NCI-H187 treated with DMSO at 0.1 percent for 48 hours (cell line): ENCODE data around the gene LMX1B.
"Not testable (repeated sequence)": the region's sequence is repeated elsewhere in the genome, so short reads cannot be mapped to it uniquely, and the experiment has no call there.

Source experiments
- DNase-seq: peaks from one replicate; lab custom pipeline; 2025; lab: John Stamatoyannopoulos, UW

LMX1B gene

GRCh38 chr9:126633881-126634558, 20.3 kb downstream of the LMX1B start:
- no peak for DNase-seq

DNA sequence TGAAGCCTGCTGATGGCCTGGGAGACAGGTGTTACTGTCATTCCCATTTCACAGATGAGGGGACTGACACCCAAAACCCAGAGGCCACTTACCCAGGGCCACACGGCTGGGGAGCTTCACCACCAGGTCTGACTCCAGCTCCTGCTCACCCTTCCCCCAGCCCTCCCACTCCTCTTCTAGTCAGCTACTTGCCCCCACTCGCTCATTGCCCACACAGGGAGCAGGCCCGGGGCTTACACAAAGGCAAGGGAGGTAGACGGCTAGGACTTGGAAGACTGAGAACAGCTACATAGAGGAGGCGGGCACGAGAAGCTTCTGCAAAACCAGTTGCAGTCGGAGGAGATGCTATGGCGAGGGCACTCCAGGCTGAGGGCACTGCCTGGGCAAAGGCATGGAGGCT, 21.3 kb downstream of the LMX1B start:
- no peak for DNase-seq

DNA sequence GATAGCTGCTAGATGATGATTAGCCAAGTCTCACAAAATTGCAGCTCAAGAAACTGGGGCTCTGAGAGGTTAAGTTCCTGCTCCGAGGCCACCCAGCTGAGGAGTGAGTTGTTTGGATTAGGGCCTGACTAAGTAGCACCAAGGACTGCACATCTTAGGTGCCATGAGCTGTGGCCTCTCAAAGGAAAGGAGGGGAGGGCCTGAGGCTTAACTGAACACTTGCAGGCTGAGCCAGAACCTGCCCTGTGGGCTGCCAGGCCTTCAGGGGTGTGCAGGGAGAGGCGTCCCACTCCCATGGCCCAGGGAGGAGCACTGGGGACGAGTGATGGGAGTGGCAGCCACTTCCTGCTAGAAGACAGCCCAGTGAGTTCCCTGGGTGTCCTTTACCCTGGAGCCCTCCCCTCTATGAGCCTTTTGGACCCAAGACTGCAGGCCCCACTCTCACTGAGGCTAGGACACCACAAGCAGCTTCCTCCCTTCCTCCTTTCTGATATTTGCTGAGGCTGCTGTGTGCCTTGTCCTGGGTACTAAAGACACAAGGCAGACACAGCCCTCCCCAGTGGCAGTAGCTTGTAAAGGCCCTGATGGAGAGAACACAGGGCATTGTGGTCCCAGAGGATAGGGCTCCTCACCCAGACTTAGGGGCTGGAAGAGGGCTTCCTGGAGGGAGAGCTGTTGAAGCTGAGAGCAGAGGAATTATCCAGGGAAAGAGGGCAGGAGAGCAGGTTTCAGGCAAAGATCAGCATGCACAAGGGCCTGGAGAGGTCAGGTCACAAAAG, 22.1 kb downstream of the LMX1B start:
- DNase-seq: no peak

GRCh38 chr9:126636983-126637798, 23.5 kb downstream of the LMX1B start:
- no peak for DNase-seq

GRCh38 chr9:126638571-126639132, 24.9 kb downstream of the LMX1B start:
- no peak for DNase-seq

- DNase-seq: no peak
Observed at GRCh38 chr9:126639318-126640000, 25.7 kb downstream of the LMX1B start.

DNA sequence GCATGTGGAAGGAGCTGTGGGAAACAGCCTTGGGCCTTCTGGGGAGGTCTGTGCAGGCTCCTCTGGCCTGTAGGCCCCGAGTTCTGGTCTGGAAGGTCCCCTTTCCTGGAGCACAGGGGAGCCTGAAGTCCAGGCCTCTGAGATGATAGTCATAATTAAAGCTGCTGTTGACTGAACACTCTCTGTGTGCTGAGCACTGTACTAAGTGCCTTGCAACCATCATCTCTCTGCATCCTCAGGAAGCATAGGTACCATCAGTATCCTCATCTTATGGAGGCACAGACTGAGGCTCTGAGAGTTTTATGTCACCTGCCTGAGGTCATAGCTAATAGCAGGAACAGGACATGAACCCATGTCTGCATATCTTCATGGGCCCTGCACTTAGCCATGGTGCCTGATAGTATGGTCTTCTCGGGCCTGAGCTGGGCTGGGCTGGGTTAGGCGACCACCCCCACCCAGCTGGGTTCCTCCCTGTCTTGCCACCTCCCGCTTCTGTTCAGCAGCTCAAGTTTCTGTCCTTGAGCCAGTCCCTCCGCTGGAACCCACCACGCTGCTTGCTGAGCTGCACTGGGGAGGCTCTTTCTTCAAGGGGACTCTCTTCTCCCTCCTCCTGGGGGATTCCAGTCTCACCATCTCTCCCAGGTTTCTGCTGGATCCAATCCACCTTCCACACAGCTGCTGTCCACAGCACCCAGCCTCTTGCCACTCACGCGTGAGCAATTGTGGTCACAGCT, 27.6 kb downstream of the LMX1B start:
- DNase-seq: no peak

- DNase-seq: no peak
Observed at GRCh38 chr9:126642010-126642744, 28.4 kb downstream of the LMX1B start.

- no peak for DNase-seq
Observed at GRCh38 chr9:126642839-126643238, 29.1 kb downstream of the LMX1B start.

DNA sequence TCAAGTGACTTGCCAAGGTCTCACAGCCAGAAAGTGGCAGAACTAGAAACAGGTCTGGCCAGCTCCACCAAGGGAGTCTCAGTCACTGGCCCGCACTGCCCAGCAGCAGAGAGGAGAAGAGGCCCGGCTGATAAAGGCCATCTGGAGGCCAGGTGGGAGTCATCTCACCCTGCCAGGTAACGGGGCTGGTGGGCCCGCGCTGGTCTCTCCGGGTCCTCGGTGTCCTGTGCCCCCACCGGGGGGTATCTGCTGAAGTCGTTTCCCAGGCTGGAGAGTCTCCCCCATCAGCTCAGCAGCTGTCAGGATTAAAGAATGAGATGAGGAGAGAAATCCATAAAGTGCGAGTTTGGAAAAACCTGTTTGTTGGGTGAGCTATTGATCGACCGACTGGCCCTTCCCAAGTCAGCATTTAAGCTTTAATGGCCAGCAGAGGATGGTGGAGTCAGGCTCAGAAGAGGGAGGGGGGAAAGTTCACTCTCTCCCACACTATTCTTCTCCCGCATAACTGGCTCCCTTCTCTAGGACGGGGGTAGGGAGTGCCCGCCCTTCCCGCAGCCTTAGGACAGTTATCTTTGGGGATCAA, 30.3 kb downstream of the LMX1B start:
- DNase-seq: no peak

GRCh38 chr9:126646162-126646561, 32.4 kb downstream of the LMX1B start:
- DNase-seq: no peak

- no peak for DNase-seq
Observed at GRCh38 chr9:126647585-126648411, 34.1 kb downstream of the LMX1B start.

DNA sequence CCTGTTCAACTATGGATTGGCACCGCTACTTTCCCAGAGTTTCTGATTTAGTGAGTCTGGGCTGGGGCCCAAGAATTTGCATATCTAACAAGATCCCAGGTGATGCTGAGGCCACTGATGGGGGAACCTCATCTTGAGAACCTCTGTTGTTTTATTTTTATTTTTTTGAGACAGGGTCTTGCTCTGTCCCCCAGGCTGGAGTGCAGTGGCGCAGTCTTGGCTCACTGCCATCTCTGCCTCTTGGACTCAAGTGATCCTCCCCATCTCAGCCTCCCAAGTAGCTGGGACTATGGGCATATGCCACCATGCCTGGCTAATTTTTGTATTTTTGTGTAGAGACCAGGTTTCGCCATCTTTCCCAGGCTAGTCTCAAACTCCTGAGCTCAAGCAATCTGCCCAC, 35.7 kb downstream of the LMX1B start:
- DNase-seq: no peak

GRCh38 chr9:126650404-126651341, 36.9 kb downstream of the LMX1B start:
- no peak for DNase-seq

DNA sequence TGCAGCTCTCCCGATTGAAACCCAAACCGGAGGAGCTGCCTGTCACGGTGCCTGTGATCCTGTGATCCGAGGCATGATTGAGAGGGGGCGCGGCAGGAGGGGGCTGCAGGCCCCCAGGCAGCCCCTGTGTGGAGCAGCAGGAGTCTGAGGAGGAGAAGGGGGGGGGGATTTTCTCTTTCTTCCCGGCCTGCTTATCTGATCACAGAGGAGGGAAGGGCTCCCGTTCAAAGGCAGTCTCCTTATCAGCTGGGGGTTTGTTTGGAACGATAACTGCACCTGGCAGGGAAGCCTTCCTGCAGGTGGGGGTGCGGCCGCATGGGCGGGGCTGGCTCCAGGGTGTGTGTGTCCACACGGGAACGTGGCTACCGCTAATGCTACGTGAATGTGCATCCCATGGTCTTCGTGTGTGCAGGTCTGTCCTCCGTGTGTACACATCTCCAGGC, 38.4 kb downstream of the LMX1B start:
- DNase-seq: no peak

- DNase-seq: no peak
Observed at GRCh38 chr9:126654124-126654523, 40.4 kb downstream of the LMX1B start.

GRCh38 chr9:126656214-126656613, 42.5 kb downstream of the LMX1B start:
- not testable (repeated sequence) for DNase-seq
